Duodenal mucosa (tissue), 2 donors: ENCODE data around the gene FANCB.

ENCODE experiments used
- H3K27ac ChIP-seq: one replicate; pipeline ENCODE4 v1.7.0; 2013; ENCODE audit warnings: low read depth, low read length
- H3K27me3 ChIP-seq, 2 donors: one replicate each; pipeline ENCODE4 v1.7.0; 2013; ENCODE audit warnings: low read length in 2 of 2, control low read depth in 1 of 2; ENCODE audit not compliant: insufficient read depth in 2 of 2, control insufficient read depth in 1 of 2
- H3K36me3 ChIP-seq, 2 donors: one replicate each; pipeline ENCODE4 v1.7.0; 2013; ENCODE audit warnings: low read length in 2 of 2, control low read depth in 1 of 2; ENCODE audit not compliant: insufficient read depth in 2 of 2, control insufficient read depth in 1 of 2
- H3K4me1 ChIP-seq, 2 donors: one replicate each; pipeline ENCODE4 v1.7.0; 2013; ENCODE audit warnings: low read length in 2 of 2, control low read depth in 1 of 2; ENCODE audit not compliant: insufficient read depth in 2 of 2, control insufficient read depth in 1 of 2
- H3K4me3 ChIP-seq, 2 donors: one replicate each; pipeline ENCODE4 v1.7.0; 2013; ENCODE audit warnings: low read length in 2 of 2, low read depth in 1 of 2
- H3K9ac ChIP-seq, 2 donors: one replicate each; pipeline ENCODE4 v1.7.0; 2013; ENCODE audit warnings: low read length in 2 of 2, low read depth in 1 of 2
- H3K9me3 ChIP-seq, 2 donors: one replicate each; pipeline ENCODE4 v1.7.0; 2013; ENCODE audit warnings: low read length in 2 of 2, control low read depth in 1 of 2; ENCODE audit not compliant: control insufficient read depth in 1 of 2

The FANCB gene

DNA sequence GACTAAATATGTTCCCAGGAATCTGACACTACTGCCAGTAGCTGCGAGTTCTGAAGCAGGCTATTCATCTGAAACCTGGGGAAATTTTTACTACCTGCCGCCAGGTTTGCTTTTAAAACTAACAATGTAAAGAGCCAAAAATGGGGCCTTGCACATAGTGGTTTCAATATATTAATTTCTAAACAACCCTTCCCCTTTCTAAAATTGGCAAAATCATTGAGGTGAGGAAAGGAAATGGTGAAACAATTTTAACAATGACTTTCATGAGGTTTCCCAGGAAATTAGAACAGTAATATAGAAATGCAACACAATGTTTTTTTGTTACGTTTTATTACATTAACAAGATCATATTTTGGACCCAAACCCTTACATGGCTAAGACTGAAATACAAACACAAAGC, 21.3 kb downstream of the FANCB start:
- Histone ChIP-seq H3K9ac (no peak overlapping the region), H3K27ac (no peak overlapping the region)

DNA sequence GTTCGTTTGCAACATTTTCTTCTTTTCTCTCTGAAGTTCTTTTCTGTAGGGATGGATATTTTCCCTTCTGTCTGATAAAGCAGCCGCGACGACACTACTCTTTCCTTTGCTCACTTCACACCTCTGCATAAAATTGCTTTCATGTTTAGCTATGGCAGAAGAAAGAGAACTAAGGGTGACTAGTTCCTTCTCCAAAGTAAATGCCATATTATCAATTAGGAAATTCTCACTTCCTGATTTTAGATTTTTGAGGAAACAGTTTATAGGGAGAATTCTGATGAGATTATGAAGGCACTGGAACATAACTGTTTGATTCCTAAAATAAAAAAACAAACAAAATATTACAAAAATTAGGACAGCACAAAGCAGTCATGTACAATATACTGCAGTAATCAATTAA, 29.2 kb downstream of the FANCB start:
- H3K9ac ChIP-seq: no peak overlapping the region
- H3K9me3 ChIP-seq: no peaks in the 10 kb centered on the region
- no peaks in the 10 kb centered on the region for H3K27me3 ChIP-seq
- no peak overlapping the region for H3K4me3 ChIP-seq
- H3K36me3 ChIP-seq: no peaks in the 10 kb centered on the region
- H3K4me1 ChIP-seq: no peaks in the 10 kb centered on the region
- H3K27ac ChIP-seq: no peak overlapping the region

More for the DNA sequence above, 21.3 kb downstream of the FANCB start:
- Histone ChIP-seq H3K4me1 (no peaks in the 10 kb centered on the region), H3K36me3 (no peaks in the 10 kb centered on the region), H3K4me3 (no peak overlapping the region), H3K27me3 (no peaks in the 10 kb centered on the region), H3K9me3 (no peaks in the 10 kb centered on the region)

DNA sequence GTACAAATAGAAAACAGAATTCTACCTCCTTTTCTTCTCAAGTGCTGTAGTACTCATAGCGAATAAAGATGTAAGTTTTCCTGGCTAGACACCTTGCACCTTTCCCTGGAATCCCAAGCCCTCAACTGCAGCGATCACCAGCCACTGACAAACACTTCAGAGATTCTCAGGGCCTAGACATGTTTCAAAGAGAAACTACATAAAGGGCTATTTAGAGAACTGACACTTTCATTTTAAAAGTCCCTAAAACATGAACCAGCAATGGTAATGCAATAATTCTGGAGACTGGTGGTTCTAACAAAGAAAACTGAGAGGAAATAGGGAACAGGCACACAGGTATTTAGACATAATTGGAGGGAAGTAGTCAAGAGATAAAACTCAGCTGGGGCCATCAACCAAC, 35.7 kb downstream of the FANCB start:
- H3K27me3 ChIP-seq: no peaks in the 10 kb centered on the region
- H3K4me1 ChIP-seq: no peaks in the 10 kb centered on the region
- no peaks in the 10 kb centered on the region for H3K9me3 ChIP-seq
- H3K9ac ChIP-seq: no peak overlapping the region
- no peaks in the 10 kb centered on the region for H3K36me3 ChIP-seq
- H3K27ac ChIP-seq: no peak overlapping the region
- no peak overlapping the region for H3K4me3 ChIP-seq

- H3K4me1 ChIP-seq: no peaks in the 10 kb centered on the region
- H3K36me3 ChIP-seq: no peaks in the 10 kb centered on the region
- H3K27me3 ChIP-seq: no peaks in the 10 kb centered on the region
- H3K27ac ChIP-seq: no peak overlapping the region
- no peak overlapping the region for H3K9ac ChIP-seq
- no peak overlapping the region for H3K4me3 ChIP-seq
- H3K9me3 ChIP-seq: no peaks in the 10 kb centered on the region
Measured at GRCh38 chrX:14832586-14832985, 40.3 kb downstream of the FANCB start.

GRCh38 chrX:14832151-14832550, 40.7 kb downstream of the FANCB start:
- Histone ChIP-seq H3K27ac (no peak overlapping the region), H3K27me3 (no peaks in the 10 kb centered on the region), H3K36me3 (no peaks in the 10 kb centered on the region), H3K9me3 (no peaks in the 10 kb centered on the region), H3K9ac (no peak overlapping the region), H3K4me3 (no peak overlapping the region), H3K4me1 (no peaks in the 10 kb centered on the region)

DNA sequence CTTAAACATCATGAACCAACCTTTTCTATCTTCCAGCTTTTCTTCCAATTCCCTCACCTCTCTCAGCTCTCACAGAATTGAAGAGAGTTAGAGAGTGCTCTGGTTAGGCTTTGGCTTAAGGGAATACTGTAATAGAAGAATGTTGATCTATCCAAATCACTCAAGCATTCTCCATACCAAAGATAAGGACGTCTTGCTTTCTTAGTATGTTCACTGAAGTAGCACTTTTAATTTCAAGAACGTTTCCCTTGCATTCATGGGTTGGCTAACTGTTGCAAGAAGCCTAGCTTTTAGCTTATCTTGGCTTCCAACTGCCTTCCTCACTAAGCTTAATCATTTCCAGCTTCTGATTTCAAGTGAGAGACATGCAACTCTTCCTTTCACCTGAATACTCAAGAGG, 43.2 kb downstream of the FANCB start:
- H3K9ac ChIP-seq: no peak overlapping the region
- no peaks in the 10 kb centered on the region for H3K9me3 ChIP-seq
- no peaks in the 10 kb centered on the region for H3K4me1 ChIP-seq
- no peak overlapping the region for H3K27ac ChIP-seq
- no peaks in the 10 kb centered on the region for H3K27me3 ChIP-seq
- H3K4me3 ChIP-seq: no peak overlapping the region
- H3K36me3 ChIP-seq: no peaks in the 10 kb centered on the region

DNA sequence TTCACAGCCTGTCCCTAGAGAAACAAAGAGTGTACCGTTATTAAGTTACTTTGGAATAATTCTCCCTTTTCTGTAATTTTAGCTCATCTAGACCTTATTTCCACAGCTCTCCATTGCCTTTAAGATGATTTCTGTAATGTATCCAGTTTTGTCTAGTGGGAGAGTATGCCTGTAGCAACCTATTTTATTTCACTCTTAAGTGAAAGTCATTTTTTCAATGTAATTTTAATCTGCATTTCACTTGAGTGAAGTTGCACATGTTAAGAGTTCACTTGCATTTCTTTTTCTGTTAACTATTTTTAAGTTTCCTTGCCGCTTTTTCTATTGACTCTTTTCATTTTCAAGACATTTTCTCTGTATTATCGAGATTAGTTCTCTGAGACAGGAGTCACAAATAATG, 46.5 kb downstream of the FANCB start:
- no peak overlapping the region for H3K9ac ChIP-seq
- no peaks in the 10 kb centered on the region for H3K36me3 ChIP-seq
- no peaks in the 10 kb centered on the region for H3K4me1 ChIP-seq
- H3K27ac ChIP-seq: no peak overlapping the region
- H3K27me3 ChIP-seq: no peaks in the 10 kb centered on the region
- no peaks in the 10 kb centered on the region for H3K9me3 ChIP-seq
- no peak overlapping the region for H3K4me3 ChIP-seq

DNA sequence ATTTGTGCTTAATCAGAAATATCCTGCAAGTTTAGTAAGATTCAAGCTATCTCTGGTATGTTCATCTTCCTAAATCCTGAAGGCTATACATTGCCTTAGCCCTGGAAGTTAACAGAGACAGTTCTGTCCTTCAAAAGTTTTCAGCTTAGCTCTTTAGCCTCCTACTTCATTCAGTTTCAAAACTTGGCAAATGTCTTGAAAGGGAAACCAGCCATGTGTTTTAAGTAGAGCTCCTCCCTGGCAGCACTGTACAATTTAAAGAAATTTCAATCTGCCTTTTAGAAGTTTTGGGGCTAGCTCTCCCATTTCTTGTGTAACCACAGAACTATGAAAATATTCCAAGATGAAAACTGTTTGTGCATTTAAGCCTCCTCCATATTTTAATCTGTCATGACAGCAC, 47.0 kb downstream of the FANCB start:
- Histone ChIP-seq H3K27ac (no peak overlapping the region), H3K27me3 (no peaks in the 10 kb centered on the region), H3K4me3 (no peak overlapping the region), H3K9ac (no peak overlapping the region), H3K9me3 (no peaks in the 10 kb centered on the region), H3K4me1 (no peaks in the 10 kb centered on the region), H3K36me3 (no peaks in the 10 kb centered on the region)

DNA sequence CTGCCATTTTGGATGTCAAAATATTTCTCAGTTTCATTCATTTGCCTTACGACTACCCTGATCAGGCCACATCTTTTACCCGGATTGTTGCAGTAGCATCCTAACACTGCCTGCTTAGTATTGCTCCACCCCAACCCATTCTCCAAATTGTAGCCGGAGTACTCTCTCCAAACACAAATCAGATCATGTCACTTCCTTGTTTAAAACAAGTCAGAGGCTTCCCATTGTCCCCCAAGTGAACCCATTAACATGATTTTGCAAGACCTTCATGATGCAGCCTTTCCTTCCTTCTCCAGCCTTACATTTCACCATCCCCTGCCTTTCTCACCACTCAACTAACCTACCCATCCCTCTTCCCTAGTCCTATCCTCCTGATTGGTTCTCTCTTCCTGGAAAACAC, 53.1 kb downstream of the FANCB start:
- no peak overlapping the region for H3K27ac ChIP-seq
- H3K4me1 ChIP-seq: no peaks in the 10 kb centered on the region
- H3K27me3 ChIP-seq: no peaks in the 10 kb centered on the region
- H3K4me3 ChIP-seq: no peak overlapping the region
- H3K36me3 ChIP-seq: no peaks in the 10 kb centered on the region
- no peaks in the 10 kb centered on the region for H3K9me3 ChIP-seq
- H3K9ac ChIP-seq: no peak overlapping the region

GRCh38 chrX:14817571-14817970, 55.3 kb downstream of the FANCB start:
- H3K9ac ChIP-seq: no peak overlapping the region
- H3K9me3 ChIP-seq: no peaks in the 10 kb centered on the region
- H3K27ac ChIP-seq: no peak overlapping the region
- no peaks in the 10 kb centered on the region for H3K4me1 ChIP-seq
- H3K36me3 ChIP-seq: no peaks in the 10 kb centered on the region
- H3K27me3 ChIP-seq: no peaks in the 10 kb centered on the region
- no peak overlapping the region for H3K4me3 ChIP-seq
